ENCODE measurements around the gene TMEM165.

- TF ChIP-seq, protein P1, sequence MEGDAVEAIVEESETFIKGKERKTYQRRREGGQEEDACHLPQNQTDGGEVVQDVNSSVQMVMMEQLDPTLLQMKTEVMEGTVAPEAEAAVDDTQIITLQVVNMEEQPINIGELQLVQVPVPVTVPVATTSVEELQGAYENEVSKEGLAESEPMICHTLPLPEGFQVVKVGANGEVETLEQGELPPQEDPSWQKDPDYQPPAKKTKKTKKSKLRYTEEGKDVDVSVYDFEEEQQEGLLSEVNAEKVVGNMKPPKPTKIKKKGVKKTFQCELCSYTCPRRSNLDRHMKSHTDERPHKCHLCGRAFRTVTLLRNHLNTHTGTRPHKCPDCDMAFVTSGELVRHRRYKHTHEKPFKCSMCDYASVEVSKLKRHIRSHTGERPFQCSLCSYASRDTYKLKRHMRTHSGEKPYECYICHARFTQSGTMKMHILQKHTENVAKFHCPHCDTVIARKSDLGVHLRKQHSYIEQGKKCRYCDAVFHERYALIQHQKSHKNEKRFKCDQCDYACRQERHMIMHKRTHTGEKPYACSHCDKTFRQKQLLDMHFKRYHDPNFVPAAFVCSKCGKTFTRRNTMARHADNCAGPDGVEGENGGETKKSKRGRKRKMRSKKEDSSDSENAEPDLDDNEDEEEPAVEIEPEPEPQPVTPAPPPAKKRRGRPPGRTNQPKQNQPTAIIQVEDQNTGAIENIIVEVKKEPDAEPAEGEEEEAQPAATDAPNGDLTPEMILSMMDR (IDR thresholded peaks at IDR 0.05) = no peak
- TF ChIP-seq POLR2AphosphoS5 (IDR thresholded peaks at IDR 0.05) (no peak), POLR2A (IDR thresholded peaks at IDR 0.05) (no peak)
Observed at GRCh38 chr4:55367084-55367722, 28.6 kb upstream of the TMEM165 start.
